ENCODE results near the gene STXBP6. TPM values are rescaled to one million over a fixed set of nuclear protein-coding genes. Genes with fewer than 3 reads are reported as not detected.
A peak's percentile ranks its signal among the peaks of the same experiment; 100 is the strongest.

STXBP6 gene
- total and polyA plus RNA-seq, 2 of the 13 experiments (the other 11 are each of a cell fraction or from before 2014, with no cell fraction given) = 35.3 to 42.8 TPM

DNA sequence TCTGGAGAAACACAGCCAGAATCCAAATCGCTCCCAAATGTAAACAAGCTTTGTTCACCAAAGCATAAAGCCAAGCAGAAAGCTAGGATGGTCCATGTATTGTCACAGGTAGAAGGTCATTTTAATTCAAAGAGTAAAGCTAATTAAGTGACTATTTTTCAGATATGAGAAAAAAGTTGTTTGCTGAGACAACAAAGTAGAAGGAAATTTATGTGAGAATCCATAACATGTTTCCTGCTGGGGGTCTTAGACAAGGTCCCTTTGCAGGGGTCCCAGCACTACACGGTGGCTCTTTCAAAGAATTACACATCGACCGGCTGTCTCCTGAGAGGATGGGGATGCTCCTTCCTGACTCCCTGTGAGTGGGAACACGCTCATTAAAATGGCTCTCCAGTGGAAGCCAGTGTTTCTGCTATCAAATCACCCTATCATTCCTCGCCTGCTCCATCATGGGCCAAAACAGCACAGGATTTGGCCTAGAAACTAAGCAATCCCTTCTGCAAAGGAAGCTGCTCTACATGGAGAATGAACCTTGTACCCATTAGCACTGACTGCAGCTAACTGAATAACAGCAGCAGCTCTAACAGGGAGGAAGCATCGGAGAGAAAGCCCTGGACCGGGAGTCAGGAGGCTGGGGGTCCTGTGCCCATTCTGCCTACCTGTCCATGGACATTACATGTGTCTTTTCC lies 175.3 kb downstream of the STXBP6 start (continued):
- TF ChIP-seq BCL6 (CRISPR knock-in tag; IDR thresholded peaks at IDR 0.05) = peak; percentile 62; the same call in 1 of the 2 replicates
- TF ChIP-seq, protein P1, sequence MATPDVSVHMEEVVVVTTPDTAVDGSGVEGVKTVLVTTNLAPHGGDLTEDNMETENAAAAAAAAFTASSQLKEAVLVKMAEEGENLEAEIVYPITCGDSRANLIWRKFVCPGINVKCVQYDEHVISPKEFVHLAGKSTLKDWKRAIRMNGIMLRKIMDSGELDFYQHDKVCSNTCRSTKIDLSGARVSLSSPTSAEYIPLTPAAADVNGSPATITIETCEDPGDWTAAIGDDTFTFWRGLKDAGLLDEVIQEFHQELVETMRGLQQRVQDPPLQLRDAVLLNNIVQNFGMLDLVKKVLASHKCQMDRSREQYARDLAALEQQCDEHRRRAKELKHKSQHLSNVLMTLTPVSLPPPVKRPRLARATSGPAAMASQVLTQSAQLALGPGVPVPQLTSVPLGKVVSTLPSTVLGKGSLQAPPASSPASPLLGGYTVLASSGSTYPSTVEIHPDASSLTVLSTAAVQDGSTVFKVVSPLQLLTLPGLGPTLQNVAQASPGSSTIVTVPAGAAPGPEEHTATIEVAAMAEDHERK (CRISPR knock-in tag; IDR thresholded peaks at IDR 0.05; ENCODE audit: low read depth) = no peak
- TF ChIP-seq ZNF232 (CRISPR knock-in tag; IDR thresholded peaks at IDR 0.05; ENCODE audit: borderline replicate concordance) = no peak
- peak; percentile 64; the same call in 1 of the 2 replicates for TF ChIP-seq ZNF264 (CRISPR knock-in tag; IDR thresholded peaks at IDR 0.05)
- TF ChIP-seq, protein P2, sequence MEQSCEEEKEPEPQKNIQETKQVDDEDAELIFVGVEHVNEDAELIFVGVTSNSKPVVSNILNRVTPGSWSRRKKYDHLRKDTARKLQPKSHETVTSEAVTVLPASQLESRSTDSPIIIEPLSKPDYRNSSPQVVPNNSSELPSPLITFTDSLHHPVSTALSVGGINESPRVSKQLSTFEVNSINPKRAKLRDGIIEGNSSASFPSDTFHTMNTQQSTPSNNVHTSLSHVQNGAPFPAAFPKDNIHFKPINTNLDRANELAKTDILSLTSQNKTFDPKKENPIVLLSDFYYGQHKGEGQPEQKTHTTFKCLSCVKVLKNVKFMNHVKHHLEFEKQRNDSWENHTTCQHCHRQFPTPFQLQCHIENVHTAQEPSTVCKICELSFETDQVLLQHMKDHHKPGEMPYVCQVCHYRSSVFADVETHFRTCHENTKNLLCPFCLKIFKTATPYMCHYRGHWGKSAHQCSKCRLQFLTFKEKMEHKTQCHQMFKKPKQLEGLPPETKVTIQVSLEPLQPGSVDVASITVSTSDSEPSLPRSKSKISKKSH (CRISPR knock-in tag; IDR thresholded peaks at IDR 0.05; ENCODE audit: borderline replicate concordance) = no peak
- peak; percentile 89 for TF ChIP-seq ZNF629 (CRISPR knock-in tag; conservative IDR thresholded peaks at IDR 0.05)
- TF ChIP-seq RFX1 (IDR thresholded peaks at IDR 0.05) = no peak
- TF ChIP-seq POLR2AphosphoS2 (IDR thresholded peaks at IDR 0.05; ENCODE audit: low read depth, low read length) = no peak
- TF ChIP-seq XRCC5 (optimal IDR thresholded peaks at IDR 0.05; ENCODE audit: low read length) = peak; percentile 80
- no peak for TF ChIP-seq RBAK (CRISPR knock-in tag; IDR thresholded peaks at IDR 0.05)
- TF ChIP-seq, protein P3, sequence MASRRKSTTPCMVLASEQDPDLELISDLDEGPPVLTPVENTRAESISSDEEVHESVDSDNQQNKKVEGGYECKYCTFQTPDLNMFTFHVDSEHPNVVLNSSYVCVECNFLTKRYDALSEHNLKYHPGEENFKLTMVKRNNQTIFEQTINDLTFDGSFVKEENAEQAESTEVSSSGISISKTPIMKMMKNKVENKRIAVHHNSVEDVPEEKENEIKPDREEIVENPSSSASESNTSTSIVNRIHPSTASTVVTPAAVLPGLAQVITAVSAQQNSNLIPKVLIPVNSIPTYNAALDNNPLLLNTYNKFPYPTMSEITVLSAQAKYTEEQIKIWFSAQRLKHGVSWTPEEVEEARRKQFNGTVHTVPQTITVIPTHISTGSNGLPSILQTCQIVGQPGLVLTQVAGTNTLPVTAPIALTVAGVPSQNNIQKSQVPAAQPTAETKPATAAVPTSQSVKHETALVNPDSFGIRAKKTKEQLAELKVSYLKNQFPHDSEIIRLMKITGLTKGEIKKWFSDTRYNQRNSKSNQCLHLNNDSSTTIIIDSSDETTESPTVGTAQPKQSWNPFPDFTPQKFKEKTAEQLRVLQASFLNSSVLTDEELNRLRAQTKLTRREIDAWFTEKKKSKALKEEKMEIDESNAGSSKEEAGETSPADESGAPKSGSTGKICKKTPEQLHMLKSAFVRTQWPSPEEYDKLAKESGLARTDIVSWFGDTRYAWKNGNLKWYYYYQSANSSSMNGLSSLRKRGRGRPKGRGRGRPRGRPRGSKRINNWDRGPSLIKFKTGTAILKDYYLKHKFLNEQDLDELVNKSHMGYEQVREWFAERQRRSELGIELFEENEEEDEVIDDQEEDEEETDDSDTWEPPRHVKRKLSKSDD (CRISPR knock-in tag; IDR thresholded peaks at IDR 0.05; ENCODE audit: low read depth) = no peak
- TF ChIP-seq ZBTB8A (CRISPR knock-in tag; IDR thresholded peaks at IDR 0.05; ENCODE audit: borderline replicate concordance, low read depth) = no peak
- TF ChIP-seq NR1H2 (CRISPR knock-in tag; IDR thresholded peaks at IDR 0.05; ENCODE audit: borderline replicate concordance, low read depth) = no peak
- TF ChIP-seq HMG20B (CRISPR knock-in tag; conservative IDR thresholded peaks at IDR 0.05) = peak; percentile 83
- no peak for TF ChIP-seq RFXAP (CRISPR knock-in tag; IDR thresholded peaks at IDR 0.05; ENCODE audit: borderline replicate concordance)
- TF ChIP-seq HDAC1 (CRISPR knock-in tag; IDR thresholded peaks at IDR 0.05) = no peak
- TF ChIP-seq MIER2 (CRISPR knock-in tag; IDR thresholded peaks at IDR 0.05) = peak; percentile 54; the same call in 1 of the 2 replicates
- TF ChIP-seq NBN (conservative IDR thresholded peaks at IDR 0.05) = no peak
- no peak for TF ChIP-seq CHD2 (IDR thresholded peaks at IDR 0.05; ENCODE audit: low read depth, low read length)
- TF ChIP-seq NFKBIZ (CRISPR knock-in tag; IDR thresholded peaks at IDR 0.05) = no peak
- no peak; the same call in 1 of the 2 replicates for TF ChIP-seq ZNF44 (CRISPR knock-in tag; IDR thresholded peaks at IDR 0.05)
- TF ChIP-seq GABPA (IDR thresholded peaks at IDR 0.05; ENCODE audit: low read depth, low read length) = no peak
- no peak for TF ChIP-seq GABPA (CRISPR knock-in tag; IDR thresholded peaks at IDR 0.05; ENCODE audit: low read depth)
- TF ChIP-seq, protein P4, sequence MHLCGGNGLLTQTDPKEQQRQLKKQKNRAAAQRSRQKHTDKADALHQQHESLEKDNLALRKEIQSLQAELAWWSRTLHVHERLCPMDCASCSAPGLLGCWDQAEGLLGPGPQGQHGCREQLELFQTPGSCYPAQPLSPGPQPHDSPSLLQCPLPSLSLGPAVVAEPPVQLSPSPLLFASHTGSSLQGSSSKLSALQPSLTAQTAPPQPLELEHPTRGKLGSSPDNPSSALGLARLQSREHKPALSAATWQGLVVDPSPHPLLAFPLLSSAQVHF (CRISPR knock-in tag; IDR thresholded peaks at IDR 0.05) = no peak
- TF ChIP-seq ZNF713 (CRISPR knock-in tag; IDR thresholded peaks at IDR 0.05) = no peak
- no peak for TF ChIP-seq MEIS2 (CRISPR knock-in tag; IDR thresholded peaks at IDR 0.05)
- no peak for TF ChIP-seq ZNF101 (CRISPR knock-in tag; IDR thresholded peaks at IDR 0.05; ENCODE audit: borderline replicate concordance, low read depth)

Data from HepG2 (cell line).